ENCODE measurements around the gene GPRC5C. TPM values are rescaled to one million over a fixed set of nuclear protein-coding genes. Genes with fewer than 3 reads are reported as not detected.
A peak's percentile ranks its signal among the peaks of the same experiment; 100 is the strongest.
"Not testable (repeated sequence)": the region's sequence is repeated elsewhere in the genome, so short reads cannot be mapped to it uniquely, and the experiment has no call there.

Gene GPRC5C
- total RNA-seq, 3 donors from 2014 or later: 24.3 to 69.2 (median 40.3) TPM

- Histone ChIP-seq H3K36me3 (no peaks in the 10 kb centered on the region), H3K27me3 (peaks cover 0 to 17% of the 10 kb centered on the region in 2 donors), H3K27ac (no peak overlapping the region), H3K9me3 (peaks cover 7 to 12% of the 10 kb centered on the region in 2 donors), H3K4me3 (no peak overlapping the region), H3K4me1 (no peaks in the 10 kb centered on the region)
- intact Hi-C loops (cut with DNase I; ENCODE audit: low total_unique reads): no loop called here
- no peak for DNase-seq (ENCODE audit: low spot score in 2 of 2)
- TF ChIP-seq POLR2AphosphoS5 (IDR thresholded peaks at IDR 0.05) (no peak), CTCF (IDR thresholded peaks at IDR 0.05) (no peak), POLR2A (IDR thresholded peaks at IDR 0.05) (no peak)
Observed at GRCh38 chr17:74480290-74480689, 48.4 kb downstream of the GPRC5C start.

GRCh38 chr17:74481621-74482020, 49.7 kb downstream of the GPRC5C start:
- H3K4me3 ChIP-seq: no peak overlapping the region
- TF ChIP-seq POLR2A (IDR thresholded peaks at IDR 0.05) (no peak), CTCF (IDR thresholded peaks at IDR 0.05) (no peak)
- H3K9me3 ChIP-seq: no peaks in the 10 kb centered on the region
- no peaks in the 10 kb centered on the region for H3K4me1 ChIP-seq
- DNase-seq (ENCODE audit: low spot score in 2 of 2): peak in 1 of 2 donors; percentile 3
- no peaks in the 10 kb centered on the region for H3K36me3 ChIP-seq
- peaks cover 0 to 14% of the 10 kb centered on the region in 2 donors for H3K27me3 ChIP-seq
- intact Hi-C loops (cut with DNase I; ENCODE audit: low total_unique reads): no loop called here
- no peak overlapping the region for H3K27ac ChIP-seq

- Histone ChIP-seq H3K36me3 (no peaks in the 10 kb centered on the region), H3K4me3 (no peak overlapping the region), H3K27ac (no peak overlapping the region), H3K9me3 (no peaks in the 10 kb centered on the region), H3K4me1 (no peaks in the 10 kb centered on the region), H3K27me3 (peaks cover 0 to 13% of the 10 kb centered on the region in 2 donors)
- TF ChIP-seq POLR2A (IDR thresholded peaks at IDR 0.05) (no peak), POLR2AphosphoS5 (IDR thresholded peaks at IDR 0.05) (no peak), CTCF (IDR thresholded peaks at IDR 0.05) (no peak)
- DNase-seq (ENCODE audit: low spot score in 2 of 2): no peak
- intact Hi-C loops (cut with DNase I; ENCODE audit: low total_unique reads): no loop called here
Observed at GRCh38 chr17:74484066-74484465, 52.2 kb downstream of the GPRC5C start.

GRCh38 chr17:74485022-74485743, 53.3 kb downstream of the GPRC5C start:
- H3K4me1 ChIP-seq: no peaks in the 10 kb centered on the region
- intact Hi-C loops (cut with DNase I; ENCODE audit: low total_unique reads): no loop called here
- H3K9me3 ChIP-seq: no peaks in the 10 kb centered on the region
- no peaks in the 10 kb centered on the region for H3K36me3 ChIP-seq
- no peak overlapping the region for H3K4me3 ChIP-seq
- DNase-seq (ENCODE audit: low spot score in 2 of 2): no peak
- H3K27me3 ChIP-seq: peaks cover 0 to 10% of the 10 kb centered on the region in 2 donors
- TF ChIP-seq POLR2A (IDR thresholded peaks at IDR 0.05) (no peak), POLR2AphosphoS5 (IDR thresholded peaks at IDR 0.05) (no peak), CTCF (IDR thresholded peaks at IDR 0.05) (no peak)
- no peak overlapping the region for H3K27ac ChIP-seq

GRCh38 chr17:74485841-74486240, 54.0 kb downstream of the GPRC5C start:
- DNase-seq (ENCODE audit: low spot score in 2 of 2): no peak
- intact Hi-C loops (cut with DNase I; ENCODE audit: low total_unique reads): no loop called here
- Histone ChIP-seq H3K27ac (no peak overlapping the region), H3K4me3 (no peak overlapping the region), H3K9me3 (no peaks in the 10 kb centered on the region), H3K27me3 (peaks cover 0 to 8% of the 10 kb centered on the region in 2 donors), H3K4me1 (no peaks in the 10 kb centered on the region), H3K36me3 (no peaks in the 10 kb centered on the region)
- TF ChIP-seq POLR2AphosphoS5 (IDR thresholded peaks at IDR 0.05): no peak
- TF ChIP-seq POLR2A (IDR thresholded peaks at IDR 0.05): no peak
- no peak for TF ChIP-seq CTCF (IDR thresholded peaks at IDR 0.05)

- intact Hi-C loops (cut with DNase I; ENCODE audit: low total_unique reads); H3K27ac ChIP-seq; DNase-seq (ENCODE audit: low spot score in 2 of 2); H3K36me3 ChIP-seq; H3K4me1 ChIP-seq; H3K27me3 ChIP-seq; H3K4me3 ChIP-seq; H3K9me3 ChIP-seq: not testable (repeated sequence)
Observed at GRCh38 chr17:74488276-74488675, 56.4 kb downstream of the GPRC5C start.
